Liver (tissue), 9 donors: ENCODE measurements around the gene TENT4A. TPM values are rescaled to one million over a fixed set of nuclear protein-coding genes. Genes with fewer than 3 reads are reported as not detected.

Source experiments
- DNase-seq: peaks from one replicate; pipeline ENCODE4 v3.0.0-alpha.2; 2017; ENCODE audit warnings: low spot score
- H3K27ac ChIP-seq, 2 donors: one replicate each; pipeline ENCODE4 v1.7.0; 2013; ENCODE audit warnings: inconsistent platforms in 2 of 2, low read length in 2 of 2, control low read depth in 1 of 2, low read depth in 1 of 2, mild to moderate bottlenecking in 1 of 2
- H3K27me3 ChIP-seq, 4 donors: one replicate each; pipeline versions ENCODE4 v1.6.1 to v1.7.0; 2013; ENCODE audit warnings: low read length in 3 of 4, inconsistent platforms in 1 of 4, mild to moderate bottlenecking in 1 of 4, moderate library complexity in 1 of 4; ENCODE audit not compliant: control insufficient read depth in 4 of 4, insufficient read depth in 4 of 4
- H3K36me3 ChIP-seq, 4 donors: one replicate each; pipeline versions ENCODE4 v1.6.1 to v1.7.0; 2013; ENCODE audit warnings: low read length in 3 of 4, mild to moderate bottlenecking in 3 of 4, low read depth in 1 of 4, moderate library complexity in 1 of 4; ENCODE audit not compliant: control insufficient read depth in 4 of 4, insufficient read depth in 3 of 4
- H3K4me1 ChIP-seq, 4 donors: one replicate each; pipeline versions ENCODE4 v1.6.1 to v1.7.0; 2013; ENCODE audit warnings: low read length in 3 of 4, mild to moderate bottlenecking in 3 of 4, moderate library complexity in 1 of 4; ENCODE audit not compliant: control insufficient read depth in 4 of 4, insufficient read depth in 4 of 4
- H3K4me3 ChIP-seq, 3 donors: one replicate each; pipeline versions ENCODE4 v1.6.1 to v1.7.0; 2013; ENCODE audit warnings: low read length in 3 of 3, control low read depth in 1 of 3, low read depth in 1 of 3, mild to moderate bottlenecking in 1 of 3
- H3K9ac ChIP-seq, 2 donors: one replicate each; pipeline ENCODE4 v1.7.0; 2013; ENCODE audit warnings: low read length in 2 of 2, mild to moderate bottlenecking in 2 of 2, moderate library complexity in 2 of 2, control low read depth in 1 of 2, low read depth in 1 of 2
- H3K9me3 ChIP-seq, 4 donors: one replicate each; pipeline versions ENCODE4 v1.6.1 to v1.7.0; 2013; ENCODE audit warnings: low read length in 3 of 4; ENCODE audit not compliant: control insufficient read depth in 4 of 4
- EGR1 ChIP-seq, 2 donors: IDR thresholded peaks; 2 replicates each; pipeline ENCODE4 v1.6.1; 2016 to 2018; ENCODE audit warnings: antibody characterized with exemption in 2 of 2, low read depth in 2 of 2
- FOXA1 ChIP-seq: IDR thresholded peaks from 2 replicates; pipeline ENCODE4 v1.6.1; 2016; ENCODE audit warnings: antibody characterized with exemption
- FOXA2 ChIP-seq: IDR thresholded peaks from 2 replicates; pipeline ENCODE4 v1.6.1; 2016; ENCODE audit warnings: antibody characterized with exemption
- GABPA ChIP-seq, 2 donors: IDR thresholded peaks in 1 of 2; conservative IDR thresholded peaks in 1 of 2; 2 replicates each; pipeline ENCODE4 v1.6.1; 2016; ENCODE audit warnings: antibody characterized with exemption in 2 of 2, mild to moderate bottlenecking in 1 of 2, moderate library complexity in 1 of 2
- HNF4A ChIP-seq, 2 donors: conservative IDR thresholded peaks; 2 replicates each; pipeline ENCODE4 v1.6.1; 2016; ENCODE audit warnings: antibody characterized with exemption in 2 of 2, mild to moderate bottlenecking in 2 of 2
- HNF4G ChIP-seq: IDR thresholded peaks from 2 replicates; pipeline ENCODE4 v1.6.1; 2016; ENCODE audit warnings: antibody characterized with exemption
- JUND ChIP-seq, 2 donors: IDR thresholded peaks; 2 replicates each; pipeline ENCODE4 v1.6.1; 2016; ENCODE audit warnings: antibody characterized with exemption in 2 of 2
- NR2F2 ChIP-seq: IDR thresholded peaks from 2 replicates; pipeline ENCODE4 v1.6.1; 2016; ENCODE audit warnings: antibody characterized with exemption
- RAD21 ChIP-seq, 2 donors: IDR thresholded peaks; 2 replicates each; pipeline ENCODE4 v1.6.1; 2016; ENCODE audit warnings: antibody characterized with exemption in 2 of 2, mild to moderate bottlenecking in 2 of 2
- SP1 ChIP-seq: IDR thresholded peaks from 2 replicates; pipeline ENCODE4 v1.6.1; 2018; ENCODE audit warnings: antibody characterized with exemption, mild to moderate bottlenecking
- TAF1 ChIP-seq: conservative IDR thresholded peaks from 2 replicates; pipeline ENCODE4 v1.6.1; 2016; ENCODE audit warnings: antibody characterized with exemption, mild to moderate bottlenecking
- YY1 ChIP-seq: IDR thresholded peaks from 2 replicates; pipeline ENCODE4 v1.6.1; 2016; ENCODE audit warnings: antibody characterized with exemption, mild to moderate bottlenecking
- WGBS: extraction: QIAGEN DNeasy Blood & Tissue Kit; methylation state at CpG from one replicate; pipeline ENCODE4 v1.1.7; 2013; 5-methylcytosine and 5-hydroxymethylcytosine counted together
- polyA plus RNA-seq, 2 donors: library from polyadenylated mRNA; stranded (reverse) in 1 of 2; unstranded in 1 of 2; fragments of 200-250 nt in 1 of 2; fragments of >200 nt in 1 of 2; fragmentation: Nextera tagmentation in 1 of 2; extraction: Ambion mirVana in 1 of 2; gene quantifications; one replicate each; pipeline versions ENCODE4 v1.2.1 to v1.2.3, GENCODE V29; 2013 to 2015
- total RNA-seq, 2 donors: library from RNA; depleted of rRNA; stranded (reverse); fragments of >200 nt; gene quantifications; one replicate each; pipeline ENCODE4 v1.2.3, GENCODE V29; 2014
- TF ChIP-seq, protein P1 (sequence below): IDR thresholded peaks from 2 replicates; pipeline ENCODE4 v1.6.1; 2016; ENCODE audit warnings: antibody characterized with exemption
- TF ChIP-seq, protein P2 (sequence below): IDR thresholded peaks from 2 replicates; pipeline ENCODE4 v1.6.1; 2016; ENCODE audit warnings: antibody characterized with exemption, mild to moderate bottlenecking
- TF ChIP-seq, protein P3 (sequence below): fragments of 150-350 bp; IDR thresholded peaks from 2 replicates; pipeline ENCODE4 v1.5.1; 2017; ENCODE audit warnings: improper control_type of control experiment, low read depth, low read length; ENCODE audit not compliant: missing input control
- TF ChIP-seq, protein P4 (sequence below): IDR thresholded peaks from 2 replicates; pipeline ENCODE4 v1.6.1; 2016; ENCODE audit warnings: antibody characterized with exemption
- TF ChIP-seq, protein P5 (sequence below): IDR thresholded peaks from 2 replicates; pipeline ENCODE4 v1.6.1; 2016; ENCODE audit warnings: antibody characterized with exemption
- donor health status: healthy.
- donor health status: healthy.
- donor health status: healthy.
- donor health status: healthy.
- donor health status: healthy.

Gene TENT4A
- total and polyA plus RNA-seq, 4 donors = 3.9 to 15.1 (median 8.1) TPM

DNA sequence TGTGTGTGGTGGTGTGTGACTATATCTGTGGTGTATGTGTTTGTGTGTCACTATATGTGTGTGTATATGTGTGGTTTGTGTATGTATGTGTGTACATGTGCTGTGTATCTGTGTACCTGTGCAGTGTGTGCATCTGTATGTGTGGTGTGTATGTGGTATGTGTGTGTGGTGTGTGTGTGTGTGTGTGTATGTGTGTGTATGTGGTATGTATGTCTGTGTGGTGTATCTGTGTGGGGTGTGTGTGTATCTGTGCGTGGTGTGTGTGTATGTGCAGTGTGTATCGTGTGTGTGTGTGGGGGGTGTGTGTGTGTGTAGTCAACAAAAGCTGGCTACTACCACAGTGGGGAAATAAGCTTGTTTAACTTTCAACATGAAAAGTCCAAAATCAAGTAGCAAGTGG, 31.6 kb upstream of the TENT4A start:
- Histone ChIP-seq H3K9me3 (no peaks in the 10 kb centered on the region), H3K4me3 (no peak overlapping the region), H3K9ac (no peak overlapping the region), H3K36me3 (no peaks in the 10 kb centered on the region), H3K27ac (no peak overlapping the region), H3K4me1 (peaks cover 0 to 3% (median 0%) of the 10 kb centered on the region in 4 donors), H3K27me3 (no peaks in the 10 kb centered on the region)
- no peak for DNase-seq
- 60% methylated on average over 2 of the region's 2 CpGs for WGBS
- no peak for TF ChIP-seq HNF4G
- TF ChIP-seq SP1 = no peak
- TF ChIP-seq, protein P1, sequence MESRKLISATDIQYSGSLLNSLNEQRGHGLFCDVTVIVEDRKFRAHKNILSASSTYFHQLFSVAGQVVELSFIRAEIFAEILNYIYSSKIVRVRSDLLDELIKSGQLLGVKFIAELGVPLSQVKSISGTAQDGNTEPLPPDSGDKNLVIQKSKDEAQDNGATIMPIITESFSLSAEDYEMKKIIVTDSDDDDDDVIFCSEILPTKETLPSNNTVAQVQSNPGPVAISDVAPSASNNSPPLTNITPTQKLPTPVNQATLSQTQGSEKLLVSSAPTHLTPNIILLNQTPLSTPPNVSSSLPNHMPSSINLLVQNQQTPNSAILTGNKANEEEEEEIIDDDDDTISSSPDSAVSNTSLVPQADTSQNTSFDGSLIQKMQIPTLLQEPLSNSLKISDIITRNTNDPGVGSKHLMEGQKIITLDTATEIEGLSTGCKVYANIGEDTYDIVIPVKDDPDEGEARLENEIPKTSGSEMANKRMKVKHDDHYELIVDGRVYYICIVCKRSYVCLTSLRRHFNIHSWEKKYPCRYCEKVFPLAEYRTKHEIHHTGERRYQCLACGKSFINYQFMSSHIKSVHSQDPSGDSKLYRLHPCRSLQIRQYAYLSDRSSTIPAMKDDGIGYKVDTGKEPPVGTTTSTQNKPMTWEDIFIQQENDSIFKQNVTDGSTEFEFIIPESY = no peak
- TF ChIP-seq, protein P2, sequence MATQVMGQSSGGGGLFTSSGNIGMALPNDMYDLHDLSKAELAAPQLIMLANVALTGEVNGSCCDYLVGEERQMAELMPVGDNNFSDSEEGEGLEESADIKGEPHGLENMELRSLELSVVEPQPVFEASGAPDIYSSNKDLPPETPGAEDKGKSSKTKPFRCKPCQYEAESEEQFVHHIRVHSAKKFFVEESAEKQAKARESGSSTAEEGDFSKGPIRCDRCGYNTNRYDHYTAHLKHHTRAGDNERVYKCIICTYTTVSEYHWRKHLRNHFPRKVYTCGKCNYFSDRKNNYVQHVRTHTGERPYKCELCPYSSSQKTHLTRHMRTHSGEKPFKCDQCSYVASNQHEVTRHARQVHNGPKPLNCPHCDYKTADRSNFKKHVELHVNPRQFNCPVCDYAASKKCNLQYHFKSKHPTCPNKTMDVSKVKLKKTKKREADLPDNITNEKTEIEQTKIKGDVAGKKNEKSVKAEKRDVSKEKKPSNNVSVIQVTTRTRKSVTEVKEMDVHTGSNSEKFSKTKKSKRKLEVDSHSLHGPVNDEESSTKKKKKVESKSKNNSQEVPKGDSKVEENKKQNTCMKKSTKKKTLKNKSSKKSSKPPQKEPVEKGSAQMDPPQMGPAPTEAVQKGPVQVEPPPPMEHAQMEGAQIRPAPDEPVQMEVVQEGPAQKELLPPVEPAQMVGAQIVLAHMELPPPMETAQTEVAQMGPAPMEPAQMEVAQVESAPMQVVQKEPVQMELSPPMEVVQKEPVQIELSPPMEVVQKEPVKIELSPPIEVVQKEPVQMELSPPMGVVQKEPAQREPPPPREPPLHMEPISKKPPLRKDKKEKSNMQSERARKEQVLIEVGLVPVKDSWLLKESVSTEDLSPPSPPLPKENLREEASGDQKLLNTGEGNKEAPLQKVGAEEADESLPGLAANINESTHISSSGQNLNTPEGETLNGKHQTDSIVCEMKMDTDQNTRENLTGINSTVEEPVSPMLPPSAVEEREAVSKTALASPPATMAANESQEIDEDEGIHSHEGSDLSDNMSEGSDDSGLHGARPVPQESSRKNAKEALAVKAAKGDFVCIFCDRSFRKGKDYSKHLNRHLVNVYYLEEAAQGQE = no peak
- no peak for TF ChIP-seq EGR1 (IDR thresholded peaks at IDR 0.05; ENCODE audit: low read depth in 2 of 2)
- TF ChIP-seq FOXA2 = no peak
- TF ChIP-seq FOXA1 = no peak
- TF ChIP-seq TAF1 = no peak
- TF ChIP-seq, protein P3, sequence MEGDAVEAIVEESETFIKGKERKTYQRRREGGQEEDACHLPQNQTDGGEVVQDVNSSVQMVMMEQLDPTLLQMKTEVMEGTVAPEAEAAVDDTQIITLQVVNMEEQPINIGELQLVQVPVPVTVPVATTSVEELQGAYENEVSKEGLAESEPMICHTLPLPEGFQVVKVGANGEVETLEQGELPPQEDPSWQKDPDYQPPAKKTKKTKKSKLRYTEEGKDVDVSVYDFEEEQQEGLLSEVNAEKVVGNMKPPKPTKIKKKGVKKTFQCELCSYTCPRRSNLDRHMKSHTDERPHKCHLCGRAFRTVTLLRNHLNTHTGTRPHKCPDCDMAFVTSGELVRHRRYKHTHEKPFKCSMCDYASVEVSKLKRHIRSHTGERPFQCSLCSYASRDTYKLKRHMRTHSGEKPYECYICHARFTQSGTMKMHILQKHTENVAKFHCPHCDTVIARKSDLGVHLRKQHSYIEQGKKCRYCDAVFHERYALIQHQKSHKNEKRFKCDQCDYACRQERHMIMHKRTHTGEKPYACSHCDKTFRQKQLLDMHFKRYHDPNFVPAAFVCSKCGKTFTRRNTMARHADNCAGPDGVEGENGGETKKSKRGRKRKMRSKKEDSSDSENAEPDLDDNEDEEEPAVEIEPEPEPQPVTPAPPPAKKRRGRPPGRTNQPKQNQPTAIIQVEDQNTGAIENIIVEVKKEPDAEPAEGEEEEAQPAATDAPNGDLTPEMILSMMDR = no peak
- TF ChIP-seq GABPA (IDR thresholded peaks at IDR 0.05 in 1 of 2, conservative IDR thresholded peaks at IDR 0.05 in 1 of 2) = no peak
- no peak for TF ChIP-seq RAD21 (IDR thresholded peaks at IDR 0.05)
- no peak for TF ChIP-seq YY1
- TF ChIP-seq HNF4A (conservative IDR thresholded peaks at IDR 0.05) = no peak
- TF ChIP-seq JUND (IDR thresholded peaks at IDR 0.05) = no peak
- TF ChIP-seq, protein P4, sequence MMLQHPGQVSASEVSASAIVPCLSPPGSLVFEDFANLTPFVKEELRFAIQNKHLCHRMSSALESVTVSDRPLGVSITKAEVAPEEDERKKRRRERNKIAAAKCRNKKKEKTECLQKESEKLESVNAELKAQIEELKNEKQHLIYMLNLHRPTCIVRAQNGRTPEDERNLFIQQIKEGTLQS = no peak
- TF ChIP-seq, protein P5, sequence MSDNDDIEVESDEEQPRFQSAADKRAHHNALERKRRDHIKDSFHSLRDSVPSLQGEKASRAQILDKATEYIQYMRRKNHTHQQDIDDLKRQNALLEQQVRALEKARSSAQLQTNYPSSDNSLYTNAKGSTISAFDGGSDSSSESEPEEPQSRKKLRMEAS = no peak

DNA sequence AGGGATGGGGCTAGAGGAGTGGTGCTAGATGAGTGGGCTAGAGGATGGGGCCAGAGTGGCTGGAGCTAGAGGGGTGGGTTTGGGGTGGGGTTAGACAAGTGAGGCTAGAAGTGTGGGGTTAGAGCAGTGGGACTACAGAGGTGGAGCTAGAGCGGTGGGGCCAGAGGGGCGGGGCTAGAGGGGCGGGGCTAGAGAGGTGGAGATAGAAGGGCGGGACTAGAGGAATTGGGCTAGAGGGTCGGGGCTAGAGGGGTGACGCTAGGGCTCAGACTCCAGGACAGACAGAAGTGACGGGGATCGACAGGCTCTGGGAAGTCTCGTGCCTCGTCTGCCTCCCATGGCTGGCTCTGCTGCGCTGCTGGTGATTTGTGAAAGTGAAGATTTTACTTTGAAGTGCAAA, 31.0 kb upstream of the TENT4A start:
- H3K9me3 ChIP-seq = no peaks in the 10 kb centered on the region
- no peaks in the 10 kb centered on the region for H3K27me3 ChIP-seq
- WGBS = 62% methylated on average over 11 of the region's 11 CpGs
- no peak overlapping the region for H3K4me3 ChIP-seq
- TF ChIP-seq SP1 (no peak), RAD21 (IDR thresholded peaks at IDR 0.05) (no peak), JUND (IDR thresholded peaks at IDR 0.05) (no peak), HNF4G (no peak), FOXA2 (no peak), TAF1 (no peak), NR2F2 (no peak), FOXA1 (no peak)
- TF ChIP-seq, protein P5 = no peak
- TF ChIP-seq, protein P2 = no peak
- DNase-seq = no peak
- no peak overlapping the region for H3K27ac ChIP-seq
- no peaks in the 10 kb centered on the region for H3K36me3 ChIP-seq
- H3K9ac ChIP-seq = no peak overlapping the region
- peaks cover 0 to 7% (median 2%) of the 10 kb centered on the region in 4 donors for H3K4me1 ChIP-seq
